HUES6 (cell line): Measurements from ENCODE around the gene CDT1.

ENCODE experiments used
- H3K27ac ChIP-seq: 2 replicates; pipeline ENCODE4 v1.7.0; 2013; ENCODE audit warnings: low read depth, mild to moderate bottlenecking, low read length, inconsistent platforms
- H3K27me3 ChIP-seq: 2 replicates; pipeline ENCODE4 v1.6.1; 2013; ENCODE audit warnings: low read length; ENCODE audit not compliant: control insufficient read depth, insufficient read depth
- H3K36me3 ChIP-seq: 2 replicates; pipeline ENCODE4 v1.6.1; 2013; ENCODE audit warnings: low read length; ENCODE audit not compliant: control insufficient read depth, insufficient read depth
- H3K4me1 ChIP-seq: 2 replicates; pipeline ENCODE4 v1.6.1; 2013; ENCODE audit warnings: low read length; ENCODE audit not compliant: control insufficient read depth, insufficient read depth
- H3K4me3 ChIP-seq: 2 replicates; pipeline ENCODE4 v1.5.1; 2013; ENCODE audit warnings: low read depth, low read length
- H3K9ac ChIP-seq: one replicate; pipeline ENCODE4 v1.6.1; 2013; ENCODE audit warnings: mild to moderate bottlenecking, low read length
- H3K9me3 ChIP-seq: 2 replicates; pipeline ENCODE4 v1.6.1; 2013; ENCODE audit warnings: low read depth, low read length; ENCODE audit not compliant: control insufficient read depth, insufficient read depth

CDT1 gene

DNA sequence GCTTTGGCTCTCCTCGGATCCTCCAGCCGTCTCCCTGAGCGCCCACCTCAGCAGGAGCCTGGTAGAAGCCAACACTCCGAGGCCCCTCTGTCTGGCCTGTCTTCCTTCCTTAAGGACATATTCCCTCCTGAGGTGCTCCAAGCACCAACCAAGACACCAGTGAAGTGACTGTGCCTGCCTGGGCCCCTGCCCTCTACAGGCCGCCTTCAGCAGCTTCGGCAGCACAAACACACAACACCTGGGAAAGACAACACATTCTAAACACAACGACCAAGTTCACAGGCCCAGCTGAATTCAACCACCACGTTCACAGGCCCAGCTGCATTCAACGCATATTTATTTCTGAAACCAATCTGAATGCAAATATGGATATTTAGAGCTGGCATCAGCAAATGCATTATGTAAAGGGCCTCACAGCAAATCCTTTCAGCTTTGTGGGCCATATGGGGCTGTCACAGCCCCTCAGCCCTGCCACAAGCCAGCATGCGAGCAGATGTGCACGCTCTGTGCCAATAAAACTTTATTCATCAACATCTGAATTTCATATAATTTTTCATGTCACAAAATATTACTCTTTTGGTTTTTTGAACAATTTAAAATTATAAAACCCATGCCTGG is 40.9 kb downstream of the CDT1 start:
- no peaks in the 10 kb centered on the region for H3K27me3 ChIP-seq
- H3K27ac ChIP-seq = no peak overlapping the region
- H3K9me3 ChIP-seq = no peaks in the 10 kb centered on the region
- no peaks in the 10 kb centered on the region for H3K4me1 ChIP-seq
- peaks cover 14% of the 10 kb centered on the region for H3K36me3 ChIP-seq
- H3K4me3 ChIP-seq = no peak overlapping the region
- no peak overlapping the region for H3K9ac ChIP-seq

DNA sequence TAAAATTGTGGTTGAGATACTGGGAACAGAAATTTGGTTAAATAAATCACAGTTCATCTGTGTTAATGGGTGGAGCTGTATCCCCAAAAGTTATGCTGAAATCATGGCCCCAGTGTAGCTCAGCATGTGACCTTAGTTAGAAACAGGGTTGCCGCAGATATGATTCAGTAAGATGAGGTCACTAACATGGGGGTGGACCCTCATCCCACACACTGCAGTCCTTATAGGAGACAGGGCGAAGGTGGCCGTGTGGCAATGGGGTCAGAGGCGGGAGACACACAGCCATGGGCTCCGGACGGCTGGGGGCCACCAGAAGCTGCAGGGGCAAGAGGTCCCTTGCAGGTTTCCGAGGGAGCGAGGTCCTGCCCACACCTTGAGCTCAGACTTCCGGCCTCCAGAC is 42.5 kb downstream of the CDT1 start:
- Histone ChIP-seq H3K36me3 (no peaks in the 10 kb centered on the region; the same call in 1 of the 2 replicates), H3K4me1 (no peaks in the 10 kb centered on the region), H3K4me3 (no peak overlapping the region), H3K9me3 (no peaks in the 10 kb centered on the region), H3K27me3 (no peaks in the 10 kb centered on the region), H3K9ac (no peak overlapping the region), H3K27ac (no peak overlapping the region)

DNA sequence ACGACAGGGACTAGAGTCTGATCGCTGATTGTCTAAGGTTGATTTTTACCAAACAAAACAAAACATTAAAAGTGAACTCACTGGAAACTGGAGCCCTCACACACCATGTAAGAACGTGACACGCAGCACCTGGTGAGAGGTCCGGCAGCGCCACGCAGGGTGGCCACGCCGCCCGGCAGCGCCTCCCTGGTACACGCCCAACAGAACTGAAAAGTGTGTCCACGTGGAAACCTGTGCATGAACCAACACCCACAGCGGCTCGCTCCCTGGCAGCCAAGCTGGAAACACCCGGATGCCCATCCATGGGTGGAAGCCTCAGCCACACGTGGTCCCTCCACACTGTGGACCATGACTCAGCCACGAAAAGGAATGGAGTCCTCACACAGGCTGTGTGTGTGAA is 44.1 kb downstream of the CDT1 start:
- H3K27ac ChIP-seq = no peak overlapping the region
- H3K27me3 ChIP-seq = no peaks in the 10 kb centered on the region
- no peaks in the 10 kb centered on the region for H3K4me1 ChIP-seq
- no peaks in the 10 kb centered on the region; the same call in 1 of the 2 replicates for H3K36me3 ChIP-seq
- H3K9me3 ChIP-seq = no peaks in the 10 kb centered on the region; the same call in 1 of the 2 replicates
- no peak overlapping the region for H3K4me3 ChIP-seq
- H3K9ac ChIP-seq = no peak overlapping the region

DNA sequence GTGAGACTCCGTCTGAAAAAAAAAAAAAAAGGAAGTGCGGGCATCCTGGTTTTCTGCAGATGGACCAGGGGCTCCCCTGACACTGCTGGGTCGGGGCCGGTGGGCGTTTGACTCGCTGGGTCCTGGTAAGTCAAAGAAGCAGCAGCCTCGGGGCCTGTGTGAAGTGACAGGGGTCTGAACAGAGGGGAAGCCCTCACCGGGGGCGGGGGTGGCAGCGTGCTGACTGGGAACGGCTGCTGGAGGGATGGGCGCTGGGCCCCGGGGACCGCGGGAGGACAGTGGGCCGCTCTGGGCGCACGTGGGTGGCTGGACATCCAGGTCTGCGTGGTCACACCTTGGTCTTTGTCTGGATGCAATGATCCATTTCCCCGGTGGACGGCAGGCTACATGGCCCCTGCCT is 45.0 kb downstream of the CDT1 start:
- no peaks in the 10 kb centered on the region; the same call in 1 of the 2 replicates for H3K36me3 ChIP-seq
- H3K4me3 ChIP-seq = no peak overlapping the region
- no peak overlapping the region for H3K27ac ChIP-seq
- H3K27me3 ChIP-seq = no peaks in the 10 kb centered on the region
- H3K9me3 ChIP-seq = no peaks in the 10 kb centered on the region; the same call in 1 of the 2 replicates
- H3K9ac ChIP-seq = no peak overlapping the region
- no peaks in the 10 kb centered on the region for H3K4me1 ChIP-seq

DNA sequence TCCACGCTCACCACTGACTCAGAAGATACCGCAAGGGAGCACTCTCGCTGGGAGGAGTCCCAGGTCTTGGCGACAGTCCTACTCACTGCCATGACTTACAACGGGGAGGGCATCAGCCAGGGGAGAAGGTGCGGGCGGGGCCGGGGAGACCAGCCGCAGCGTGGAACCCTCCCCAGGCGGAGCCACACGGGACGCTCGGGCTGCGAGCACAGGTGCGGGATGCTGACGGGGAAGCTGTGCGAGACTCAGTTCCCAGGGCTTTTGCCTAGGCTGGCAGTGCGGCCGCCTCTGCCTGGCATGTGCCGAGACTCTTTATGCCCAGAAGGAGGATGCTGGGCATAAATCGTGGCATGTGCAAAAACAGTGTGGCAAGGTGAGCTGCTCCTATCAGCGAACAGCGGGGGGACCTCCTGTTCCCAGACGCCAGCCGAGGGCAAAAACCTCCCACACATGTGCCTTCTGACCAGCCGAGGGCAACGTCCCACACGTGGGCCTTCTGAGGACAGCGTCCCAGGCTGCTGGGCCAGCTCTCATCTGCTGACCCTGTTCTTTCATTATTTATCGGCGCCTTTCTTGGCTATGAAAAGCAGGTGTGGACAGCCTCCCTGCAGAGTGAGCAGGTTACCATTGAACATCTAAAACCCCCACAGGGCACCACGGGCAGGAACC is 47.1 kb downstream of the CDT1 start:
- H3K9ac ChIP-seq = no peak overlapping the region
- H3K27ac ChIP-seq = no peak overlapping the region
- no peaks in the 10 kb centered on the region; the same call in 1 of the 2 replicates for H3K9me3 ChIP-seq
- no peaks in the 10 kb centered on the region; the same call in 1 of the 2 replicates for H3K36me3 ChIP-seq
- H3K4me1 ChIP-seq = peaks cover 1% of the 10 kb centered on the region; the same call in 1 of the 2 replicates
- no peaks in the 10 kb centered on the region for H3K27me3 ChIP-seq
- no peak overlapping the region for H3K4me3 ChIP-seq

DNA sequence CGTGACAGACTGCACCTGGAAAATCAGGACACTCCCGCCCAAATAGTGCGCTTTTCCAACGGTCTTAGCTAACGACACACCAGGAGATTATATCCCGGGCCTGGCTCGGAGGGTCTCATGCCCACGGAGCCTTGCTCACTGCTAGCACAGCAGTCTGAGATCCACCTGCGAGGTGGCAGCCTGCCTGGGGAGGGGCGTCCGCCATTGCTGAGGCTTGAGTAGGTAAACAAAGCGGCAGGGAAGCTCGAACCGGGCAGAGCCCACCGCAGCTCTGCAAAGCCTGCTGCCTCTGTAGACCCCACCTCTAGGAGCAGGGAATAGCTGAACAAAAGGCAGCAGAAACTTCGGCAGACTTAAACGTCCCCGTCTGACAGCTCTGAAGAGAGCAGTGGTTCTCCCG is 48.0 kb downstream of the CDT1 start:
- H3K27me3 ChIP-seq = no peaks in the 10 kb centered on the region
- no peak overlapping the region for H3K4me3 ChIP-seq
- no peak overlapping the region for H3K9ac ChIP-seq
- H3K27ac ChIP-seq = no peak overlapping the region
- peaks cover 4% of the 10 kb centered on the region; the same call in 1 of the 2 replicates for H3K4me1 ChIP-seq
- no peaks in the 10 kb centered on the region; the same call in 1 of the 2 replicates for H3K9me3 ChIP-seq
- H3K36me3 ChIP-seq = no peaks in the 10 kb centered on the region; the same call in 1 of the 2 replicates

DNA sequence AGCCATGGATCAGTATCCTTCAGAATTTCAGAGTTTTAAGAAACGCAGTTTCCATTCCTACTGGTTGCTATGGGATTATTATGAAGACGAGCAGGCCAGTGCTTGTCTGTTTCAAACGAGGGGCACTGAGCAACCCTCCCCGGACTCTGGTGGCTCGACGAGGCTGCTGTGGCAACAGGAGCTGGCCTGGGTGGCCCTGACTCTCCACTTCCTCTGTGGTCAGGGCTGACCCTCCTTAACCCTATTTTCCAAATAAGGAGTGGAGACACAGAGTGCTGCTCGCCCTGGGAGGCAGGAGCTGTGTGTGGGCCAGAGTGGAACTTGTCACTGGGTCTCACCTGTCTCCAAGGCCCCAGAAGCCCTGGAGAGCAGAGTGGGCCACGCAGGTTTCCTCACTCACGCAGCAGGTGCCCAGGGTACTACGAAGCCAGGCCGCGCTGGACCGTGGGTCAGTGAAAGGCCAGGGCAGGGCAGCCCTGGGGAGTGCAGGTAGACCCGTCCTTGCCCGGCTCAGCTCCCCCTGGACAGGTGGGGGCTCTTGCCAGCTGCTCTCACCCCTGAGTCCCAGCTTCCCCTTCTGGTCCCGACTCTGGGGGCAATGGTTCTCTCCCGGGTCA is 49.8 kb downstream of the CDT1 start:
- Histone ChIP-seq H3K27me3 (no peaks in the 10 kb centered on the region), H3K4me1 (peaks cover 8% of the 10 kb centered on the region), H3K27ac (no peak overlapping the region), H3K9ac (no peak overlapping the region), H3K4me3 (no peak overlapping the region), H3K36me3 (peaks cover 2% of the 10 kb centered on the region), H3K9me3 (no peaks in the 10 kb centered on the region; the same call in 1 of the 2 replicates)

DNA sequence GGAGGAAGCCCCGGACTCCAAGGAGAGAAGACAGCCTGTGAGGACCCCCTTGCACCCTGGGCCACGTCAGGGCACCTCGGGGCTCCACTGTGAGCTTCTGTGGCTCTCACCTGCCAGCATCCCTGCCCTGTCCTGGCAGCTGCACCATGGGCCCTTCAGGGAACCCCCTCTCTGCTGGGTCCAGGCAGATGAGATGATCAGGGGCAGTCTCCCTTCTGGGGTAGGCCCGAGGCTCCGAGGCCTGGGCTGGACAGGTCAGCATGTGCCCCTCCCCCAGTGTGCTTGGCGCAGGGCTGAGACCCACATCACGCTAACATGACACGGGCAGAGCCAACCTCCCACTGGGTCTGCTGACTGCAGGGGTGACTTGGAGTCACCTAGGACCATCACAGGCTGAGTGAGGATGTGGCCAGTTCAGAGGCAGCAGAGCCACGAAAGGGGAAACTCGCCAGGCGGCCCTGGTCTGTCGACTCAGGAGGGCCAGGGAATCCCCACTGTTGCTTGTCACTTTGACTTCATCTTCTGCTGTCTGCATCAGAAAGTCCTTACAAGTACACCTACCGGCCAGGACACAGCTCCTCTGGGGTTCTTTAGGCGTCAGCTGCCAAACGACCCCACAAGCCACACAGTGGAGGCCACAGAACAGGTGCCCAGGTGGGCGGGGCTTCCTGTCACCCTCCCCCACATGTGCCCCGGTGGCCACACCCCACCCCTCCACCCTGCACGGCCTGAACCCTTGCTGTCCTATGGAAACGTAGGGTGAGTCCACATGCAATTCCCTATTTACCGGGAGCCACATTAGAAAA is 50.9 kb downstream of the CDT1 start:
- Histone ChIP-seq H3K27me3 (no peaks in the 10 kb centered on the region), H3K36me3 (peaks cover 12% of the 10 kb centered on the region), H3K9me3 (no peaks in the 10 kb centered on the region; the same call in 1 of the 2 replicates), H3K4me1 (peaks cover 8% of the 10 kb centered on the region), H3K9ac (no peak overlapping the region), H3K27ac (no peak overlapping the region), H3K4me3 (no peak overlapping the region)

GRCh38 chr16:88855176-88855575 is 51.6 kb downstream of the CDT1 start:
- H3K9ac ChIP-seq = no peak overlapping the region
- H3K4me1 ChIP-seq = peaks cover 8% of the 10 kb centered on the region
- no peak overlapping the region for H3K27ac ChIP-seq
- H3K27me3 ChIP-seq = no peaks in the 10 kb centered on the region
- H3K4me3 ChIP-seq = no peak overlapping the region
- no peaks in the 10 kb centered on the region; the same call in 1 of the 2 replicates for H3K9me3 ChIP-seq
- H3K36me3 ChIP-seq = peaks cover 19% of the 10 kb centered on the region

- H3K9ac ChIP-seq = no peak overlapping the region
- H3K4me3 ChIP-seq = peak overlapping the region; percentile 75
- peaks cover 8% of the 10 kb centered on the region for H3K4me1 ChIP-seq
- no peaks in the 10 kb centered on the region for H3K27me3 ChIP-seq
- no peak overlapping the region for H3K27ac ChIP-seq
- no peaks in the 10 kb centered on the region; the same call in 1 of the 2 replicates for H3K9me3 ChIP-seq
- peaks cover 24% of the 10 kb centered on the region for H3K36me3 ChIP-seq
These were observed 52.1 kb downstream of the CDT1 start for GRCh38 chr16:88855736-88856121.
